HG03196 (cell line): ENCODE data around the gene TTC1.
"Not testable (repeated sequence)": the region's sequence is repeated elsewhere in the genome, so short reads cannot be mapped to it uniquely, and the experiment has no call there.

Experiments used
- ATAC-seq: cut with Tn5 transposase; IDR thresholded peaks from one replicate; pipeline ENCODE4 v1.9.1; 2021; ENCODE audit not compliant: unreplicated experiment

The TTC1 gene, protein sequence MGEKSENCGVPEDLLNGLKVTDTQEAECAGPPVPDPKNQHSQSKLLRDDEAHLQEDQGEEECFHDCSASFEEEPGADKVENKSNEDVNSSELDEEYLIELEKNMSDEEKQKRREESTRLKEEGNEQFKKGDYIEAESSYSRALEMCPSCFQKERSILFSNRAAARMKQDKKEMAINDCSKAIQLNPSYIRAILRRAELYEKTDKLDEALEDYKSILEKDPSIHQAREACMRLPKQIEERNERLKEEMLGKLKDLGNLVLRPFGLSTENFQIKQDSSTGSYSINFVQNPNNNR

DNA sequence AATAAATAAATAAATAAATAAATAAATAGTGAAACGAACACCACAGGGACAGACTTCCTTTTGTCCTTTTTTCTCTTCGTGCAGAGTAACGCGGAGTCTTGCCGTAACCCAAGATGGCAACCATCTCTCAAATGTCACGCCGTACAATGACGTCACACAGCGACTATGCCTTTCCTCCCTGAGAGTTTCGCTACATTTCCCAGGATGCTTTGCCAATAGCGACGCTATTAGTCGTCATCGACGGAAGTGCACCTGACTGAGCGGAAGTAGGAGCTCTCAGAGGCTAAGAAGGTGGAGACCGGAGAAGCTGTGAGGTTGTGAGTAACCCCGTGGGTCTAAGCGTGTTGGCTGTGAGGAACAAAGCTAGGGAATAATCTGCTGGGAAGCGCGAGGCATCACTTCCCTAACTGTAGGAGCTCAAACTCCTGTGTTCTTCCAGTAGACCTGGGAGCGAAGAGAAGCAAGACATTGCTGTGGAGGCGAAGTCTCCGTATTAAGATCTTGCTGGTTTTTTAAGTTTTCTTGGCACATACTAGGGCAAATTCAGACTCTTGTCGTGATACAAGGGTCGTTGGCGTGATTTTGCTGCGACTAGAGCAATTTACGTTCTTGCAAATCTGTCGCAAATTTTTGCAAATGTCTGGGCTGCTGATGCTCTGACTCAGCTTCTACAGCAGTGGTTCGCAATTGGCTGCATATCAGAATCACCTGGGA, at the start of gene TTC1:
Gene TTC1, plus strand, starts transcription at position 263 of the 714 bp plus-strand sequence. CDS start 1,390 bp downstream, outside the sequence.
- peak; percentile 99 for ATAC-seq

DNA sequence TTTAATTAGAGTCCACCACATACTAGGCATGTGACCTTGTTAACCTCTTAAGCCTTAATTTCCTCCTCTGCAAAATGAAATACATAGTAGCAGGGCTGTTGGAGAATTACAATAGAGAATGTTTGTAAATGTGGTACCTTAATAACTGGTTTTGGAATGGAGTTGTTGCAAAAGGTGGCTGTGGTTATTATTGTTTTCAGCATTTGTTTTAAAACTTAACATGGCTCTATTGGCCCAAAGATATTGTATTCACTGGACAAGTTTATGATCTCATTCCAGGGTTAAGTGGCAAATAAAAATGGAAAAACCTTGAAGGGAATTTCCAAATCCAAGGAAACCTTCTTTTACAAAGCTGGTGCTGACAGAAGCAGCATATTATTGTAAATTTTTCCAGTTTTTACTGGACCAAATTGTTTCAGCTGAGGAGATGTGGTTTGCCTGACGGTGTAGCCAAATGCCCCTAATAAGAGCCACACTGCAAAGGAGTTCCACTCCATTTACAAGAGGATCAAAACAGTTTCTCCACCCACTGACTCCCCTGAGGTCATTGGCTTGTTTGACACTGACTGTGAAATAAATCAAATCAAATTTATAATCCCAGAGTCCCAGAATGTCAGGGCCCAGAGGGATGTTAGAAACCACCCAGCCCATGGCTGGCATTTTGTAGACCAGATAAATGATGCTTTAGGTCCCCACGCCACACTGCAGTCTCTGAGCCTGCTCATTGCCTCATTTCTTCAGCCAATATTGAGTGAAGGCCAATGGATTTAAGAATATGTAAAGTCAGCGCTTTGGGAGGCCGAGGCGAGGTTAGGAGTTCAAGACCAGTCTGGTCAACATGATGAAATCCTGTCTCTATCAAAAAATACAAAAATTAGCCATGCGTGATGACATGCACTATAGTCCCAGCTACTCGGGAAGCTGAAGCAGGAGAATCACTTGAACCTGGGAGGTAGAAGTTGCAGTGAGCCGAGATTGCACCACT, 47.5 kb upstream of the TTC1 start:
- no peak for ATAC-seq

DNA sequence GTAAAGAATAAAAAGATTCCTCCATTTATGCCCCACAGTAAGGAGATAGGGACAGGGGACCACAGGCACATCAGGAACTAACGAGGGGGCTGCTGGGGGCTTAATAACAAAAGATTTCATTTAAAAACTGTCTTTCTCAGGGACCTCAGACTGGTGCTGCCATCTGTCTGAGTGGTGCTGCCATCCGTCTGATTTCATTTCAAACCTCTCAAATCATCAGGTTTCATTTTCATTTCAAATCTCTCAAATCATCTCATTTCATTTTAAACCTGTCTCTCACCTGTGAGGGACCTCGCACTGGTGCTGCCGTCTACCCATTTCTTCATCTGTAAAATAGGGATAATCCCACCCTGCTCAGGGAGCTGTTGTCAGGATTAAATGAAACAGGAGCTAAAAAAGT, 46.7 kb upstream of the TTC1 start:
- ATAC-seq: no peak

DNA sequence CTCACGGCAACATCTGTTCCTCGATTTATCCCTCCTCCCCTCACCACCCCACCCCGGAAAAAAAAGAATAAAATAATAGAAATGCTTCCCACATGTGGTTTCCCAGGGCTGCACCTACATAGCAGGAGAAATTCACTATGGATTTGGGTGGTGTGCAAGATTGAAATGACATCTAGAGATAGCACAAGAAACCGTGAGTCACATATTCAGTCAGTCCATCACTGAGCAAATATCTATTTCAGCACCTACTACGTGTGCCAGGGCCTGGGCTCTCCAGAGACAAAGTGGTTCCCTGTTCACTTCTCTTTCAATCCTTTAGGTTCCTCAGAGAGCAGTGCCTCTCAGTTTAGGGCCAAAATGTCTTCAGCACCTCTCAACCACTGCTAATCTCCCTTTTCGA, 45.0 kb upstream of the TTC1 start:
- ATAC-seq: no peak

DNA sequence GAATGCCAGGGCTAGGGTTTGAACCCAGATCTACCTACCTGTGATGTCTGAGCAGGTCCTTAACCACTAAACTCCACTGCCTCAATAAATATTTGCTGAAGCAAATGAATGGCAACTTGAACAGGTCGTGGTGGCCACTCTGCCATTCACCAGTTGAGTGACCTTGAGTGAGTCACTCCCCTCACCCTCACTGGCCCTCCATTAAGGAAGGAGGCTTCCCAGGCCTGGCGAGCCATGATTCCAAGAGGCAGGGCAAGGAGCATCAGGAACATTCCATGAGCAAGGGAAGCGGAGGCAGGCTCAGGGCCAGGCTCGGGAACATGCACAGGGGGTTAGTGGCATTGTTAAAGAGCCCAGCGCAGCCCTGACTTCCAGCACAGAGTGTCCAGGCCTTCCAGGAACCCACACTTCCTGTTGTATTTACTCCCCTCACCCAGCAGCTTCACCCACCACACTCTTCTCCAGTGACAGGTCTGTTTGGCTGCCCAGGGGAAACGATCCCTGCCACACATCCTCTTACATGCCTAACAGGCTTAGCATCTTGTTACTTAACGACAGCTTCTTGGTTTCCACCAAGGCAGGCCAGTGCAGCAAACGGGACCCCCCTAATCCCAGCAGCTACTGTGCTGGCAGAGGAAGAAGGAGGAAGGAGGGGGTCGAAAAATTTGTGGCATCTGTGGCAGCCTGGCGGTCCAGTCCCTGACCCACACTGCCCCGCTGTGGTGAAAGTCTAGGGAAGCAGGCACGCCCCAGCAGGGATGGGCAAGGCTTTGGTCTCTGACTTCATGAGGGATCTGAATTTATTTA, 43.7 kb upstream of the TTC1 start:
- no peak for ATAC-seq

DNA sequence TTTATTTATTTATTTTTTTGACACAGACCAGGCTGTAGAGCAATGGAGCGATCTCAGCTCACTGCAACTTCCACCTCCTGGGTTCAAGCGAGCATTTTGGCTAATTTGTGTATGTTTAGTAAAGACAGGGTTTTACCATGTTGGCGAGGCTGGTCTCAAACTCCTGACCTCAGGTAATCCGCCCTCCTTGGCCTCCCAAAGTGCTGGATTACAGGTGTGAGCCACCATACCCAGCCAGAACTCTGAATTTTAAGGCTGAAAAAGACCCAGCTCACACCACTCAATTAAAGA, 43.2 kb upstream of the TTC1 start:
- not testable (repeated sequence) for ATAC-seq

DNA sequence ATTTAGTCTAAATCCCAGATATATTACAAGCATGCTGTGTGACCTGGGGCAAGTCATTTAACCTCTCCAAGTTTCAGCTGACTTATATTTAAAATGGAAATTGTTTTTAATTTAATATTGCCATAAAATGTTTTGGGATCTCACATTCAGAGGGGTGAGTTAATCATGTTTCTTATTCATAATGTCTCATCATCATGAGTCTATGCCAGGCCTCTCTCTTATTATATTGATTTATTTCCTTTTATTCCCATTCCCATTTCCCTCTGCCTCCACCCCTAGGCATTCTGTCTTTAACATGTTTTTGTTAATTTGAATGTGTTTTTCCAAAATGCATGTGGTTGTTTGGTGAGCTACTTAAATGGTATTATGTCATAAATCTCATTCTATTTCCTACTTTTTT, 39.0 kb upstream of the TTC1 start:
- no peak for ATAC-seq

DNA sequence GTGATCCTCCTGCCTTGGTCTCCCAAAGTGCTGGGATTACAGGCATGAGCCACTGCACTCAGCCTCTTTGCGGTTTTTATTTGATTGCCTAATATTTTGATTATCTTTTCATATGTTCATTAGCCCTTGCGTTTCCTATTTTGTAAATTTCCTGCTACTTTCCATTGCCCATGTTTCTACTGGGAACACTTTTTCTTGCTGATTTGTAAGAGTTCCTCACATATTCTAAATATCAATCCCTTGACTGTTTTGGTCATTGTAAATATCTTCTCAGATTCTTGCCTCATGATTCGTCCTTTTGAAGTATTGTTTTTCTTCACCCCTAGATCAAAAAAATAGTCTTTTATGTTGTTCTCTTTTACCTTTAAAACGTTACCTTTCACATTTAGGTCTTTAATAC, 37.9 kb upstream of the TTC1 start:
- no peak for ATAC-seq

DNA sequence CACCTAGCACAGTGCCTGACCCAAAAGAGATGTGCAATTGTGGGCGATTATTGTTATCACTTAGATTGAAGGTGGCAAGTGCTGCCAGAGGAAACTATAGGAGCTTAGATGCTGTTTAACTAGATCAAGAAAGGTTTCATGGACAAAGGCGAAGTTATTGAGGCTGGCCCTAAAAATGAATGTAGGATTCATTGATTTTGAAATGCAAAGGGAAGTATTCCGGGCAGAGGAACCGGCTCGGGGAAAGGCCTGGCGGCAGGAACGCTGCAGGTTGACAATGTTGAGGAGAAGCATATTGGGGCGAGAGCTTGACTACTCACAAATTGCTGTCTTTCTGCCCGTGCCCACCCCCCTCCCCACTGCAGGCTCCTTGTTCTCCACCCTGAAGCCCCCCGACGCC, 37.4 kb upstream of the TTC1 start:
- no peak for ATAC-seq

DNA sequence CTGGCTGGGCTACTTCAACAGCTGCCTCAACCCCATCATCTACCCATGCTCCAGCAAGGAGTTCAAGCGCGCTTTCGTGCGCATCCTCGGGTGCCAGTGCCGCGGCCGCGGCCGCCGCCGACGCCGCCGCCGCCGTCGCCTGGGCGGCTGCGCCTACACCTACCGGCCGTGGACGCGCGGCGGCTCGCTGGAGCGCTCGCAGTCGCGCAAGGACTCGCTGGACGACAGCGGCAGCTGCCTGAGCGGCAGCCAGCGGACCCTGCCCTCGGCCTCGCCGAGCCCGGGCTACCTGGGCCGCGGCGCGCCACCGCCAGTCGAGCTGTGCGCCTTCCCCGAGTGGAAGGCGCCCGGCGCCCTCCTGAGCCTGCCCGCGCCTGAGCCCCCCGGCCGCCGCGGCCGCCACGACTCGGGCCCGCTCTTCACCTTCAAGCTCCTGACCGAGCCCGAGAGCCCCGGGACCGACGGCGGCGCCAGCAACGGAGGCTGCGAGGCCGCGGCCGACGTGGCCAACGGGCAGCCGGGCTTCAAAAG, 36.9 kb upstream of the TTC1 start:
- no peak for ATAC-seq

DNA sequence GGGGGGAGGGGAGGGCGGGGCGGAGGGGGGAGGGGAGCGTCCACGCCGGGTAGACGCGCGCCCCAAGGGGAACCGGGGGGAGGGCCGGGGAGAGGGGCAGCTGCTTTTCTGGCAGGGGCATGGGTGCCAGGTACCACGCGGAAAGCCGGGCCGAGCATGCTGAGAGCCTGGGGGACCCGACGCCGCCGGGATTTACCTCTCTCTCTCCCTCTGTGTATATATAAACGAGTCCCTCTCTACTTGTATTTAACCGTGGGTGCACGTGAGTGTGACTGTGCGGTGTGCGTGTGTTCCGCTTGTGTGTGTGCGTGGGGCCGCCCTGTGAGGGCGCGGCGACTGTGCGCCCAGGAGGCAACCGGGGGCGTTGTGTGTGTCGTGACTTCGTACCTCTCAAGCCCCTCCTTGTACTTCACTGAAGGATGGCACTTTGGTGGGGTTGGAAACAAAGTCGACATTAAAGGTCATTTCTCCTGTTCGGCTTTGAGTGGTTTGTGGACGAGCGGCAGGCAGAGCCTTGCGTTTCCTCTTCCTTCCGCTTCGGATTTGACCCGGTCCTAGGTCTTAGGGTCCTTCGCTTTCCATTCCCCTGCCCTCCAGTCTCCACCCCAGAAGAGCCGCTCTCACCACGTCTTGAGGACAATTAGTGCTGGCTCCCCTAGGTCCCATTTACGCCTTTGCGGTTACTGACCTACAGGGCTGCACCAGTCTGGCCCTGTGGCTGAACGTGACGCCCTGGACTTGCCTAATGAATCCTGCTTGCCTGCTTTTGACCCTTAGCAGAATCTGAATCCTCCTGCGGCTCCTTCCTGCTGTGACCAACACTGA, 36.2 kb upstream of the TTC1 start:
- ATAC-seq: no peak

DNA sequence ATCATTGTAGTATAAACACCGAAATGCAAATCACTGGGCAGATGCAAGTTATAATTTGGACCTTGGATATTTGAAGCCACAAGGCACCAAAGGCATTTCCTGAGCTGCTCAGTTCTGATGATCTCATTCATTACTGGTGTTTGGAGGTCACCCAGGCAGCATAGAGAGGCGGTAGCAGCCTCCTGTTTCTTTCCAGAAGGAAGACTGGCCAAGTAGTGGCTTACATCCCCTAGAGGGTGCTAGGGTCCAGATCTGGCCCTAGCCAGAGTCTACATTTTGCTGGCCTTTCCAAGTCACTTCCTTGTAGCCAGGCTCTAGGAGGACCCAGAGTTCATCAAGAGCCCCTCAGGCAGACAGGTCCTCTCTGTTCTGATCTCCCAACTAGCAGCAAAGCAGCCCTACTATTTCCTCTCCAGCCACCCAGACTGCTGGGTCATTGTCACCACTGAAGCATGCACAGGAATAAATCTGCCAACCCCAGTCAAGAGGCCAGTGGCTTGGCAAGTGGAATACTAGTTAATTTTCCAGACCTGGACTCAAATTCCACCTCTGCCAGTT, 33.4 kb upstream of the TTC1 start:
- ATAC-seq: no peak

DNA sequence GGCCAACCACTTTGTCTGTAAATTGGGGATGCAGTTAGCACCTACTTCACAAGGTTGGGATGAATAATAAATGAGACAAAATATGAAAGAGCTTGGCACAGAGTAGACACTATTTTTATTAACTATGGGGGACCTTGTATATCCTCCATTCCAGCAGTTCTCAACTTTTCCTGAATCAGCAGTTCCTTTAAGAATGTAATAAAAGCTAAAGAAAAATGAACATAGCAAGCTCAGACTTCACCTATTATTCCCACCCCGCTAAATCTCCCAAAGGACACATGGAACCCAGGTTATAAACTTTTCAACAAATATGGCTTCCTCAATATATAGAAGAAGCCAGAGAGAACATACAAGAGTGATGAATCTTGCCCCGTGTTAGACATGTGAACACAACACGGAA, 32.0 kb upstream of the TTC1 start:
- no peak for ATAC-seq

DNA sequence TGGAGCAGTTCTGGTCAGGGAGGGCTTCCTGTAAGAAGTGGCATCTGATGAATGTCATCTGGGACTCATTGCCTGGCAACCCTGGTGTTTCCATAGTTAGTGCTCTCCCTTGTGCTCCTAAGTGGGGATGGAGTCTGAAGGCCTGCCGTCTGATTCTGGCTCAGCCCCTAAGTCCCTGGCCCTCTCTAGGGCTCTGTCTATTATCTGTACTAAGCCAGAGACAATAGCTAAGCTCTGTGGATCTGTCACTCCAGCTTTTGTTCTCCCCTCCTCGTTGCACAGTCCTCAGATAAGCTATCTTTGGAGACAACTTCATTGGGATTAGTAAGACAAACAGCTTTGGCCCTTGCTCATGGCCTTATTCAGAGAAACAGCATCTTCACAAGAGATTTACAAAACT, 30.6 kb upstream of the TTC1 start:
- no peak for ATAC-seq

DNA sequence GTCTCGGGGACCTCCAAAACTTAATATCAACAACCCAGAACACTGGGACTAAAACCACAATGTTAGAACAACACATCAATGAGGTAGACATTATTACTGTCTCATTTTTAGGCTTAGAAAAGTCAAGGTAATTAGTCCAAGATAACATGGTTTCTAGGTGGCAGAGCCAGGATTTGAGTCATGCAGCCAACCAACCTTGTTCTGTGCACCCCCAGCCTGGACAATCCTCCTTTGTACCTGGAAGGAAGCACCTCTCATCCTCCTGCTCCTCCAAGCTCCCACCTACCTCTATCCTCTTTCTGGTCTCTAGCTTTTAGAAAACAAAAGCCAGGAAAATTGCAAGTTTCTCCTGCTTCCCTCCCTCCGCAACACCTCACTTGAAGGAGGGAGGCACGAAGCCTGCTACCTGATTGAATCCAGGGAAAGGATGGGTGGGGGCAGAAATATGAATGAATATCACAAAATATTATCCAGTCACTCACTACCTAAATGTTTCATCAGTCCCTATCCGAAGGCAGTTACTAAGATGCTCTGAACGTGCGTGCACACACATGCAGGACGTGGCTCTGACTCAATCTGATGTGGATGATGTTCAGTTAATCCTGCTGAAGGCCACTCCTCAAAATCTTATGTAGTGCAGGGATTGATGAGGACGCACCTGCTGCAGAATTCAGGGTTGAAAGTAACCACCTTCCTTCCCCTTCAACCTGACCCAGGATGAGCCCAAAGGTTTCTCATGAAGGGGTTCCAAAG, 26.3 kb upstream of the TTC1 start:
- no peak for ATAC-seq

DNA sequence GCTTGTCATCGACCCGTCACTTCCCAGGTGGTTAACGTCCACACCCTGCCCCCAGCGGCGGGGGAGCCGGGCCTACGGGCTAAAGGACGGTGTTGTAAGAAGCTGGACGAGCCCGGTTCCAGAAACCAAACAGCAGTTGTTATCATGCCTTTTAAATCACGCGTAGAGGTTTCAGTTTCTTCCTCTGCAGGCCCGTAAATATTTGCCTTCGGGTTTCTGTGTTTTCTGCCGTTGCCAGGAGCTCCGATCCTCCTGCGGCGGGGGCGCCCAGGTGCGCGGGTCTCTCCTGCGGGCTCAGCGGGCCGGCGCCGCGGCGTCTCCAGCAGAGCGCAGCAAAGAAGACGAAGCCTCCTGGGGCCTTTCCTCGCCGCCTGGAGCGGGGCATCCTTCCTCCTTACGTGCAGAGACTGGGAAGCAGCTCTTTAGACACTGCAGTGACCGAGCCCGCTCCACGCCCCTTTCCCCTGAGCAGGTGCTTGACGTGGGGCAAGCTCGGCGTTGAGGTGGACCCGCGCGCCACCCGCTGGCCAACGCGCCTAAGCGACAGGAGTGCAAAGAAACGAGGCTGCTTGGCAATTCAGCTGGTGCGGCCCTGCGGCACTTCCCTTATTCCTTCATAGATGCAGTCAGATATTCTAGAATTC, 21.8 kb upstream of the TTC1 start:
- peak; percentile 97 for ATAC-seq

DNA sequence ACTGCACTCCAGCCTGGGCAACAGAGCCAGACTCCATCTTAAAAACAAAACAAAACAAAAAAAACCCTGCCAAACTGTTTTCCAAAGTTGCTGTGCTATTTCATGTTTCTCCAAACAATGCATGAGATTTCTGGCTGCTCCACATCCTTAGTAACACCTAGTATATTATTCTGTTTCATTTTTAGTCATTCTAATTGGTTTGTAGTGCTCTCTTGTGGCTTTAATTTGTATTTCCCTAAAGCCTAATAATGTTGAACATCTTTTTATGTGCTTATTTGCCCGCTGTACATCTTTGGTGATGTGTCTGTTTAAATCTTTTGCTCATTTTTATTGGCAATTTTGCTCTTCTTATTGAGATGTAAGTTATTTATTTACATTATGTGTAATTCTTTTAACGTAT, 18.4 kb upstream of the TTC1 start:
- no peak for ATAC-seq

DNA sequence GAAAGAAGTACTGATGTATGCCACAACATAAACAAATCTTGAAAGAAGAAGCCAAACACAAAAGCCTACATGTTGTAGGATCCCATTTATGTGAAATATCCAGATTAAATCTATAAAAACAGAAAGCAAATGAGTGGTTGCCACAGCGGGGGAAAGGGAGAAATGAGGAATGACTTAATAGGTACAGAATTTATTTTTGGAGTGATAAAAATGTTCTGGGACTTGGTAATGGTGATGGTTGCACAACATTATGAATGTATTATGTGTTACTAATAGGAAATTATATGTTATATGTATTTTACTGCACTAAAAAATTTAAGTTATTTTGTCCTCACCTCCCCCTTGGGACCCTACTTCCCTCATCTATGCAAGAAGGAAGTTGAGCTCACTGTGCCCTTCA, 16.4 kb upstream of the TTC1 start:
- no peak for ATAC-seq
